Measurements from ENCODE around the gene DOCK1. TPM values are rescaled to one million over a fixed set of nuclear protein-coding genes. Genes with fewer than 3 reads are reported as not detected.
A peak's percentile ranks its signal among the peaks of the same experiment; 100 is the strongest.

The DOCK1 gene
- polyA plus RNA-seq, 1 experiment: 37.9 TPM

DNA sequence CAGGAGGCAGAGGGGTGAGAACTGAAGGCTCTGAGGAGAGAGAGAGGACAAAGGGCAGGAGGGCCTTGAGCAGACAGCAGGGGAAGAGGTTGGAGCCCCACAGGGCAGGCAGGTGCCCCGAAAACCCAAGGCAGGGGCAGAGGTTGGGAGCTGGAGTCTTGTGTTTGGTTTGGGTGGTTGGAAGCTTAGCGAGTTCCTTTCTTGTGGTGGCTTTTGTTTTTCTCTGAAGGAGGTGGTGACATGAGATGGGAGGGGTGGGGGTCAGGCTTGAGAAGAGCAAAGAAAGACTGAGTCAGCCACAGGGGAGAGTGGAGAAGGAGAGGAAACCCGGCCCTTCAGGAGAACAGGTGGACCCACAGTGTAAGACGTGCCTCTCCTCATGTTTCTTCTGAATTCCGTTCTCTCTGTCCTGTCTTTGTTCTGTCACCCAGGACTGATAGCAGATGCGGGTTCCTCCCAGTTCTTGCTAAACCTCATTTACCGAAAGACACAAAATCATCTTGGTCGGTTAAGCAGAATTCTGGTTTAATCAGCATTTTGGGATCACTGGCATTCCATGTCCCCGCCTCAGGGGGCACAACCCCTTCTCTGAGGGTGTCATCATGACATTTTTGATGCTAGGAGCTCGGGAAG is 195.9 kb downstream of the DOCK1 start:
- no peak overlapping the region for H3K4me3 ChIP-seq (ENCODE audit: low read depth, low read length)
- no peaks in the 10 kb centered on the region for H3K27me3 ChIP-seq (ENCODE audit: control insufficient read depth, insufficient read depth, low read length)
- no peak overlapping the region for H3K27ac ChIP-seq (ENCODE audit: low read depth, low read length)
- no peaks in the 10 kb centered on the region for H3K9me3 ChIP-seq (ENCODE audit: control insufficient read depth, insufficient read depth, low read length)
- no peak for DNase-seq (ENCODE audit: low read depth, low spot score)
- TF ChIP-seq, protein P1, sequence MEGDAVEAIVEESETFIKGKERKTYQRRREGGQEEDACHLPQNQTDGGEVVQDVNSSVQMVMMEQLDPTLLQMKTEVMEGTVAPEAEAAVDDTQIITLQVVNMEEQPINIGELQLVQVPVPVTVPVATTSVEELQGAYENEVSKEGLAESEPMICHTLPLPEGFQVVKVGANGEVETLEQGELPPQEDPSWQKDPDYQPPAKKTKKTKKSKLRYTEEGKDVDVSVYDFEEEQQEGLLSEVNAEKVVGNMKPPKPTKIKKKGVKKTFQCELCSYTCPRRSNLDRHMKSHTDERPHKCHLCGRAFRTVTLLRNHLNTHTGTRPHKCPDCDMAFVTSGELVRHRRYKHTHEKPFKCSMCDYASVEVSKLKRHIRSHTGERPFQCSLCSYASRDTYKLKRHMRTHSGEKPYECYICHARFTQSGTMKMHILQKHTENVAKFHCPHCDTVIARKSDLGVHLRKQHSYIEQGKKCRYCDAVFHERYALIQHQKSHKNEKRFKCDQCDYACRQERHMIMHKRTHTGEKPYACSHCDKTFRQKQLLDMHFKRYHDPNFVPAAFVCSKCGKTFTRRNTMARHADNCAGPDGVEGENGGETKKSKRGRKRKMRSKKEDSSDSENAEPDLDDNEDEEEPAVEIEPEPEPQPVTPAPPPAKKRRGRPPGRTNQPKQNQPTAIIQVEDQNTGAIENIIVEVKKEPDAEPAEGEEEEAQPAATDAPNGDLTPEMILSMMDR (IDR thresholded peaks at IDR 0.05; ENCODE audit: low read depth, low read length): no peak
- POLR2A ChIA-PET: interaction anchor here (0.7 kb wide), 1 partner anchor 68 kb away, joined by 4 read pairs; no protein-coding TSS in a partner anchor
- CTCF ChIA-PET: no interaction called here

DNA sequence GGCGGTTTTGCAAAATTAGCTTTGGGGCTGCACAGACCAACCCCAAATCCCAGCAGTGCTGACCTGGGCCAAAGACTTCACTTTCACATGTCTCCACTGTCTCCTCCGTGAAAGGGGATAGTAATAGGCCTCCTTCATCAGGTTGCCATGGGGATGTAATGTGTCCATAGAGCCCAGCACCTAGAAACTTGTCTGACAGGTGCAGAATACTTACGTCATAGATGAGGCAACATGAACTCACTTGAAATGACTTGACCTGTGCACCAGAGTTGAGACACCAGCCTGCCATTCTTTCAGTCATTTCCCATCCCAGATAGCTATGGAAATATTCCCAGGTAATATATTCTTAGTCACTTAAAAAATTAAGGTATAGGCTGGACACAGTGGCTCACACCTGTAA is 196.9 kb downstream of the DOCK1 start:
- TF ChIP-seq, protein P1 (IDR thresholded peaks at IDR 0.05; ENCODE audit: low read depth, low read length): no peak
- Histone ChIP-seq H3K27me3 (ENCODE audit: control insufficient read depth, insufficient read depth, low read length) (no peaks in the 10 kb centered on the region), H3K27ac (ENCODE audit: low read depth, low read length) (no peak overlapping the region), H3K9me3 (ENCODE audit: control insufficient read depth, insufficient read depth, low read length) (no peaks in the 10 kb centered on the region), H3K4me3 (ENCODE audit: low read depth, low read length) (no peak overlapping the region)
- ChIA-PET CTCF (no interaction called here), POLR2A (no interaction called here)
- DNase-seq (ENCODE audit: low read depth, low spot score): no peak

DNA sequence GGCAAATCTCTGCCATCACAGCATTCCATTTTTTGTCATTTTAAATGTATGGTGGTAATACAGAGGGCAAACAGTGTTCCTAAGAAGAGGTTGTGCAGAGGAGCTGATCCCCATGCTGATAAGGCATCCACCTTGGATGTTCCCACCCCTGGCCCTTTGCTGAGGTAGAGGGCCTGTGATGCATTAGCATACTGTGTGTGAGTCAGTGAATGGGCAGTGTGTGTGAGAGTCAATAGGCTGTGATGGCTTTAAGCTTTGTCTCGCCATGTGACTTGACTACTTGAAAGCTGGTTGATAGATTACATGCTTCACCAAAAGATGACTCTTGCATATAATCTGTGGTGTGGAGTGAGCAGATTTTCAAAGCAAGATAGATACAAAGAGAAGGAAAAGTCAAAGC is 209.9 kb downstream of the DOCK1 start:
- POLR2A ChIA-PET: no interaction called here

DNA sequence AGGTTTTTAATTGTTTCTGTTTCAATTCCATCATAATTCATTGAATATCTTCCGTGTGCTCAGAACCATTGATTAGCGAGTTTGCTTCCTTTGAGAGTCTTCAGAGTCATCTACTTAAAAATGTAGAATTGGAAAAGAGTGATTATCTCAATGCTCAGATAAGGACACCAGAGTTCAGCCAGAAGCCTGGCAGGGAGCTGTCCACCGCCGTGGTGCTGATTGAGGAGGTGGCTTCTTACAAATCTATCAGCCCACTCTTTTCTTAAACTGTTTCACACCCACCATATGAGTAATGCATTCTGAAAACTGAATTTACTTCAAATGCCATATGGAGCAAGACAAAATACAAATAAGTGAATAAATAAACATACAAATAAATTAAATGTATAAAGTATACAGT is 211.9 kb downstream of the DOCK1 start:
- TF ChIP-seq, protein P1 (IDR thresholded peaks at IDR 0.05; ENCODE audit: low read depth, low read length): no peak
- CTCF ChIA-PET: no interaction called here
- no peaks in the 10 kb centered on the region for H3K27me3 ChIP-seq (ENCODE audit: control insufficient read depth, insufficient read depth, low read length)
- H3K4me3 ChIP-seq (ENCODE audit: low read depth, low read length): no peak overlapping the region
- no peak overlapping the region for H3K27ac ChIP-seq (ENCODE audit: low read depth, low read length)
- H3K9me3 ChIP-seq (ENCODE audit: control insufficient read depth, insufficient read depth, low read length): no peaks in the 10 kb centered on the region
- DNase-seq (ENCODE audit: low read depth, low spot score): peak; percentile 13
- POLR2A ChIA-PET: no interaction called here

More for the DNA sequence above, 209.9 kb downstream of the DOCK1 start:
- CTCF ChIA-PET: no interaction called here
- Histone ChIP-seq H3K9me3 (ENCODE audit: control insufficient read depth, insufficient read depth, low read length) (no peaks in the 10 kb centered on the region), H3K27ac (ENCODE audit: low read depth, low read length) (no peak overlapping the region), H3K4me3 (ENCODE audit: low read depth, low read length) (no peak overlapping the region), H3K27me3 (ENCODE audit: control insufficient read depth, insufficient read depth, low read length) (no peaks in the 10 kb centered on the region)
- no peak for DNase-seq (ENCODE audit: low read depth, low spot score)
- TF ChIP-seq, protein P1 (IDR thresholded peaks at IDR 0.05; ENCODE audit: low read depth, low read length): no peak

DNA sequence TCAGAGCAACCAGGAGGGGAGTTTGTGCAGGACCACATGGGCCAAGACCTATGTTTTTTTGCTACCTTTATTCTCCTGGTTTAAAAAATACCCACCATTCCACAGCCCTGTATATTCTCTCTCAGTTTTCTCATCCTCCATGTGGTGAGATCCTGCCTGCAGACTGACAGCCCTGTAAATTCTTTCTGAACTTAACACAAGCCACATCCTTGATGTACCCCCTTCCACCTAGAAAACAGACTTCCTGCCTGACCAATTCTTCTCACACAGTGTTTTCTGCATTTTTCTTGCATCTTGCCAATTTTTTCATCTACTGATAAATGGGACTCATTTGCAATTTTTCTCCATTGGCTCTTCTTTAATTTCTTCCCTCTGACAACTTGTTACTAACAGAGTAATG is 212.8 kb downstream of the DOCK1 start:
- Histone ChIP-seq H3K9me3 (ENCODE audit: control insufficient read depth, insufficient read depth, low read length) (no peaks in the 10 kb centered on the region), H3K27ac (ENCODE audit: low read depth, low read length) (no peak overlapping the region), H3K27me3 (ENCODE audit: control insufficient read depth, insufficient read depth, low read length) (no peaks in the 10 kb centered on the region), H3K4me3 (ENCODE audit: low read depth, low read length) (no peak overlapping the region)
- ChIA-PET CTCF (no interaction called here), POLR2A (no interaction called here)
- no peak for DNase-seq (ENCODE audit: low read depth, low spot score)
- TF ChIP-seq, protein P1 (IDR thresholded peaks at IDR 0.05; ENCODE audit: low read depth, low read length): no peak

Data from AG04450 (cell line).